Ovary (tissue), 9 donors: ENCODE data around the gene CACNA1C. TPM values are rescaled to one million over a fixed set of nuclear protein-coding genes. Genes with fewer than 3 reads are reported as not detected.

ENCODE experiments used
- DNase-seq, 5 donors: peaks; one replicate each; pipeline ENCODE4 v3.0.0-alpha.2; 2019 to 2020
- H3K27ac ChIP-seq, 2 donors: fragments of 200-600 bp; one replicate each; pipeline versions ENCODE4 v1.5.1 to v1.8.0; 2019 to 2022
- H3K27me3 ChIP-seq: fragments of 200-600 bp; one replicate; pipeline ENCODE4 v1.8.0; 2022
- H3K36me3 ChIP-seq: fragments of 200-600 bp; sonication (generic); one replicate; pipeline ENCODE4 v1.5.1; 2019
- H3K4me1 ChIP-seq: one replicate; pipeline ENCODE4 v1.8.1; 2013; ENCODE audit warnings: mild to moderate bottlenecking, moderate library complexity; ENCODE audit not compliant: insufficient read depth
- H3K4me3 ChIP-seq: fragments of 200-600 bp; sonication (generic); one replicate; pipeline ENCODE4 v1.5.1; 2017
- H3K9me3 ChIP-seq, 2 donors: fragments of 200-600 bp in 1 of 2; sonication (generic) in 1 of 2; one replicate each; pipeline versions ENCODE4 v1.5.1 to v1.8.1; 2013 to 2019; ENCODE audit warnings: mild to moderate bottlenecking in 1 of 2, moderate library complexity in 1 of 2
- CTCF ChIP-seq, 3 donors: fragments of 450-650 bp in 2 of 3; fragments of 200-600 bp in 1 of 3; IDR thresholded peaks; one replicate each; pipeline versions ENCODE4 v1.5.1 to v1.8.0; 2016 to 2022; ENCODE audit warnings: antibody characterized with exemption in 3 of 3, mild to moderate bottlenecking in 1 of 3
- EP300 ChIP-seq: sonication (generic); formaldehyde crosslinking; IDR thresholded peaks from one replicate; pipeline ENCODE4 v1.6.1; 2017; ENCODE audit warnings: antibody characterized with exemption
- POLR2A ChIP-seq: fragments of 450-650 bp; IDR thresholded peaks from one replicate; pipeline ENCODE4 v1.6.1; 2017; ENCODE audit warnings: antibody characterized with exemption, mild to moderate bottlenecking, moderate library complexity
- WGBS, 3 donors: extraction: QIAGEN DNeasy Blood & Tissue Kit in 1 of 3; methylation state at CpG; one replicate each; pipeline versions ENCODE4 v1.1.5 to v1.1.7; 2013 to 2017; 5-methylcytosine and 5-hydroxymethylcytosine counted together
- intact Hi-C, 4 donors: fragments of 100-400 bp; cut with DNase I; formaldehyde crosslinking; loops; one replicate each; pipeline versions ENCODE4 v1.11.0 to v1.15.1; 2022 to 2023
- polyA plus RNA-seq, 2 donors: library from polyadenylated mRNA; stranded (reverse); fragments of 200-250 nt in 1 of 2; fragments of 350-450 nt in 1 of 2; fragmentation: Illumina TruSeq in 1 of 2; extraction: RNeasy Lipid Tissue Mini Kit (QIAGEN cat#74804) in 1 of 2; gene quantifications; one replicate each; pipeline ENCODE4 v1.2.3, GENCODE V29; 2013 to 2014
- total RNA-seq, 7 donors: library from RNA; depleted of rRNA in 2 of 7; stranded (reverse); fragments of >200 nt in 2 of 7; fragmentation: NEBNext Ultra II Directional in 3 of 7; extraction: Animal tissue kit (Norgen Biotek cat#: 25700) in 3 of 7; gene quantifications; one replicate each; pipeline versions ENCODE4 v1.1.0 to v1.2.4, GENCODE V29; 2016 to 2023
- donor health status: DM: no; HTN: no; CAD: no; lungs with moderate emphysema.
- donor health status: DM: no; HTN: no; CAD: no.
- donor health status: Bipolar disorder and iron deficiency.
- donor health status: DM: yes; HTN: yes; CAD: no.
- donor health status: DM: no; HTN: no; CAD: no.
- donor health status: DM: yes; HTN: yes; CAD: no.

CACNA1C gene
- total and polyA plus RNA-seq, 9 donors: 2.2 to 8.3 (median 3.7) TPM

- WGBS, 3 donors: 96 to 97% (median 96%) methylated on average over 16 of the region's 16 CpGs
- intact Hi-C loops: no loop called here
- no peak overlapping the region for H3K27ac ChIP-seq
- no peak for DNase-seq
- peaks cover 12% of the 10 kb centered on the region for H3K4me1 ChIP-seq
- H3K27me3 ChIP-seq: no peaks in the 10 kb centered on the region
- no peaks in the 10 kb centered on the region for H3K36me3 ChIP-seq
- H3K9me3 ChIP-seq: no peaks in the 10 kb centered on the region
- no peak for TF ChIP-seq POLR2A
- TF ChIP-seq CTCF (IDR thresholded peaks at IDR 0.05): no peak
- no peak for TF ChIP-seq EP300
- no peak overlapping the region for H3K4me3 ChIP-seq
Measured at GRCh38 chr12:2493086-2493485, 440.3 kb downstream of the CACNA1C start.

- Histone ChIP-seq H3K36me3 (no peaks in the 10 kb centered on the region), H3K4me1 (peaks cover 12% of the 10 kb centered on the region), H3K4me3 (no peak overlapping the region), H3K9me3 (no peaks in the 10 kb centered on the region), H3K27ac (no peak overlapping the region), H3K27me3 (no peaks in the 10 kb centered on the region)
- no peak for TF ChIP-seq POLR2A
- TF ChIP-seq CTCF (IDR thresholded peaks at IDR 0.05): no peak
- TF ChIP-seq EP300: no peak
- 20 to 27% (median 20%) methylated on average over 8 of the region's 8 CpGs for WGBS, 3 donors
- DNase-seq: peak in 2 of 5 donors; percentile 29 to 48
- intact Hi-C loops: no loop called here
Measured at GRCh38 chr12:2494486-2495192, 441.9 kb downstream of the CACNA1C start.

GRCh38 chr12:2495417-2496112 lies 442.8 kb downstream of the CACNA1C start:
- 39 to 66% (median 45%) methylated on average over 6 of the region's 6 CpGs for WGBS, 3 donors

GRCh38 chr12:2498964-2499500 lies 446.2 kb downstream of the CACNA1C start:
- no peaks in the 10 kb centered on the region for H3K27me3 ChIP-seq
- DNase-seq: no peak
- 84 to 87% (median 87%) methylated on average over 10 of the region's 10 CpGs for WGBS, 3 donors
- no peaks in the 10 kb centered on the region for H3K36me3 ChIP-seq
- H3K4me3 ChIP-seq: no peak overlapping the region
- no peaks in the 10 kb centered on the region for H3K9me3 ChIP-seq
- peaks cover 10% of the 10 kb centered on the region for H3K4me1 ChIP-seq
- intact Hi-C loops: no loop called here
- TF ChIP-seq CTCF (IDR thresholded peaks at IDR 0.05) (no peak), POLR2A (no peak), EP300 (no peak)
- H3K27ac ChIP-seq: no peak overlapping the region

More at GRCh38 chr12:2495417-2496112, 442.8 kb downstream of the CACNA1C start:
- Histone ChIP-seq H3K9me3 (no peaks in the 10 kb centered on the region), H3K27ac (no peak overlapping the region), H3K27me3 (no peaks in the 10 kb centered on the region), H3K36me3 (no peaks in the 10 kb centered on the region), H3K4me3 (no peak overlapping the region), H3K4me1 (peaks cover 12% of the 10 kb centered on the region)
- DNase-seq: no peak
- TF ChIP-seq EP300: no peak
- TF ChIP-seq CTCF (IDR thresholded peaks at IDR 0.05): no peak
- TF ChIP-seq POLR2A: no peak
- intact Hi-C loops: no loop called here
